Stimulated activated CD4-positive, alpha-beta T cell treated with anti-CD3 and anti-CD28 coated beads, Interleukin-1b, Interleukin-23, amount 100 ng/mL, for 4 hours (primary cell): ENCODE measurements around the gene ALDH2.
"Not testable (repeated sequence)": the region's sequence is repeated elsewhere in the genome, so short reads cannot be mapped to it uniquely, and the experiment has no call there.

Experiments
- DNase-seq, 2 donors: peaks; one replicate each; pipeline ENCODE4 v3.0.0-alpha.2; 2020; ENCODE audit warnings: low read depth in 2 of 2

The ALDH2 gene

DNA sequence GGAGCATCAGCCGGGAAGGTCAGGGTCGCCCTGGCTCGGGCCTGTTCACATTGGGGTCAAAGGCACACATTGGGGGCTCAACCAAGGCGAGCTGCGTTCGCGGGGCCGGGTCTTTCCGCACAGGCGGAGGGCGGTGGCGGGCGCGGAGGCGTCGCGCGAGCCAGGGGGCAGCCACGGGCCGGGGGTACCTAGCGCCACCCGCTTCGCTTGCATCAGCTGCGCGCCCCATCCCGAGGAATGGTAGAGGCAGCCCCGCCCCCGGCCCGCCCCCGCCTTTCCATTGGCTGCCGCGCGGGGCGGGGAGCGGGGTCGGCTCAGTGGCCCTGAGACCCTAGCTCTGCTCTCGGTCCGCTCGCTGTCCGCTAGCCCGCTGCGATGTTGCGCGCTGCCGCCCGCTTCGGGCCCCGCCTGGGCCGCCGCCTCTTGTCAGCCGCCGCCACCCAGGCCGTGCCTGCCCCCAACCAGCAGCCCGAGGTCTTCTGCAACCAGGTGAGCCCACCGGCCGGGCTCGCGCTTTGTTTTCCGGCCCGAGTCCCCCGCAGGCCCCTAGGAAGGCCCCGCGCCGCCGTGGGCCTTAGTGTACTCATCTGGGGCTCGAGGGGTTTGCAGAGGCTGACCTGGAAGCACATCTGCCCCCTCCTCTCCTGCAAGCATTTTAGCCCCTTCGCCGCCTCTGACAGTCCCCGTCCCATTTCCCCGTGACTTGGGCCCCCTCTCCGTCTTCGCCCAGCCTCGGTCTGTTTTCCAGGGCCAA lies at the start of gene ALDH2:
Gene ALDH2, plus strand, starts transcription at position 326 of the 754 bp plus-strand sequence. Its CDS starts 50 bp downstream, at position 376.
- peak; percentile 8 to 36 for DNase-seq

DNA sequence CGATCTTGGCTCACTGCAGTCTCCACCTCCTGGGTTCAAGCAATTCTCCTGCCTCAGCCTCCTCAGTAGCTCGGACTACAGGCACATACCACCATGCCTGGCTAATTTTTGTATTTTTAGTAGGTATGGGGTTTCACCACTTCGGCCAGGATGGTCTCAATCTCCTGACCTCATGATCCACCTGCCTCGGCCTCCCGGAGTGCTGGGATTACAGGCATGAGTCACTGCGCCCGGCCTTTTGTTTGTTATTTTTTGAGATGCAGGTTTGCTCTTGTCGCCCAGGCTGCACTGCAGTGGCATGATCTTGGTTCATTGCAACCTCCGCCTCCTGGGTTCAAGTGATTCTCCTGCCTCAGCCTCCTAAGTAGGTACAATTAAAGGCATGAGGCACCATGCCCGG lies 47.4 kb upstream of the ALDH2 start:
- not testable (repeated sequence) for DNase-seq

DNA sequence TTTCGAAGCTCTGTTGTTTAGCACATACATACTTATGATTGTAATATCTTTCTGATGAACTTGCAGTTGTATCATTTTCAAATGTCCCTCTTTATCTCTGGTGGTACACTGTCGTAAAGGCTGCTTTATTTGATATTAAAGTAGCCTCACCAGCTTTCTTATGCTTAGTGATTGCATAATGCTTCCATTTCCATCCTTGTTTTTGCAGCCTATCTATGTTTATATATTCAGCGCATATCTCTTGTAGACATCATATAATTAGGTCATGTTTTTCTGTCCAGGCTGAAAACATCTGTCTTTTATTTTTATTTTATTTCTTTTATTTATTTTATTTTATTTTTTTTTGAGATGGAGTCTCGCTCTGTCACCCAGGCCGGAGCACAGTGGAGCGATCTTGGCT lies 46.3 kb upstream of the ALDH2 start:
- no peak for DNase-seq

DNA sequence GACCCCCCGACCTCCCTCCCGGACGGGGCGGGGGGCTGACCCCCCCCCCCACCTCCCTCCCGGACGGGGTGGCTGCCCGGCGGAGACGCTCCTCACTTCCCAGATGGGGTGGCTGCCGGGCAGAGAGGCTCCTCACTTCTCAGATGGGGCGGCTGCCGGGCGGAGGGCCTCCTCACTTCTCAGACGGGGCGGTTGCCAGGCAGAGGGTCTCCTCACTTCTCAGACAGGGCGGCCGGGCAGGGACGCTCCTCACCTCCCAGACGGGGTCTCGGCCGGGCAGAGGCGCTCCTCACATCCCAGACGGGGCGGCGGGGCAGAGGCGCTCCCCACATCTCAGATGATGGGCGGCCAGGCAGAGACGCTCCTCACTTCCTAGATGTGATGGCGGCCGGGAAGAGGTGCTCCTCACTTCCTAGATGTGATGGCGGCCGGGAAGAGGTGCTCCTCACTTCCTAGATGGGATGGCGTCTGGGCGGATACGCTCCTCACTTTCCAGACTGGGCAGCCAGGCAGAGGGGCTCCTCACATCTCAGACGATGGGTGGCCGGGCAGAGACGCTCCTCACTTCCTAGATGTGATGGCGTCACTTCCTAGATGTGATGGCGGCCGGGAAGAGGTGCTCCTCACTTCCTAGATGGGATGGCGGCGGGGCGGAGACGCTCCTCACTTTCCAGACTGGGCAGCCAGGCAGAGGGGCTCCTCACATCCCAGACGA lies 42.9 kb upstream of the ALDH2 start:
- not testable (repeated sequence) for DNase-seq

DNA sequence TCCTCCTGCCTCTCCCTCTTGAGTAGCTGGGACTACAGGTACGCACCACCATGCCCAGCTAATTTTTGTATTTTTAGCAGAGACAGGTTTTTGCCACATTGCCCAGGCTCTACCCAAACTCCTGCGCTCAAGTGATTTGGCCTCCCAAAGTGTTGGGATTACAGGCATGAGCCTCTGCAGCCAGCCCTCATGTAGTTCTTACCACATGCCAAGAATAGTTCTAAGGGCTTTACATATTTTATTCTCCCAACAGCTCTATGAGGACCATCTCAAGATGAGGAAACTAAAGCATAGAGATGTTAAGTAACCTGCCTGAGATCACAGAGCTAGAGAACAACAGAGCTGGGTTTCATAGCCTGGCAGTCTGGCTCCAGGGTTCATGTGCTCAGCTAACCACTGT lies 37.9 kb upstream of the ALDH2 start:
- no peak for DNase-seq

DNA sequence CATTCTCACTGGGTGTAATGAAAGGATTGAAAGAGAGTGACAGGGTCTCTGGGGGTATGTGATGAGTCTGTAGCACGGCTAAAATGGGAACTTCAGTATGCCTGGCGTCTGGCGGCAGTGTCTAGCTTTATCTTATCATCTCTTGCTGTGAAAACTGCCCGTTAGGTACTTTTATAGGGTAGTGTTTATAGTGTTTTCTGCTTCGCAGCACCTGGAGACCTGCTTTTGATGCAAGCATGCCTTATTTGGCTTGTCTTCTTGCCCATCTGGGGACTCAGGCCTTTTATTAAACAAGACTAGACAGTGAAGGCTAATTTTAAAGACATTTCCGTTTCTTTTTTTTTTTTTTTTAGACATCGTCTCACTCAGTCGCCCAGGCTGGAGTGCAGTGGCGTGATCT lies 36.3 kb upstream of the ALDH2 start:
- no peak for DNase-seq

DNA sequence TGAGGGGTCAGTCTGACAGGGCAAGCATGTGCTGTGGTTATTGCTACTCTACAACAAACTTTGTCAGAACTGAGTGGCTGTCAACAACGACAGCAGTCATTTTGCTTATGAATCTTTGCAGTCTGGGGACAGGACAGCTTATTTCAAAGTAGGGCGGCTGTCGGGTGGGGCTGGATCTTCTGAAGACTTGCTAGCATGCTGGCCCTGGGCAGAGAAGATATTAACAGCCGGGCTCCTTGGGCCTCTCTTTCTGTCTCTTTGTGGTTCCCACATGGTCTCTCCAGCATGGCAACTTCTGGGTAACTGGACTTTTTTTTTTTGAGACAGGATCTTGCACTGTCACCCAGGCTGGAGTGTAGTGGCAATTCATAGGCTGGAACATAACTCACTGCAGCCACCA lies 33.9 kb upstream of the ALDH2 start:
- DNase-seq = no peak

DNA sequence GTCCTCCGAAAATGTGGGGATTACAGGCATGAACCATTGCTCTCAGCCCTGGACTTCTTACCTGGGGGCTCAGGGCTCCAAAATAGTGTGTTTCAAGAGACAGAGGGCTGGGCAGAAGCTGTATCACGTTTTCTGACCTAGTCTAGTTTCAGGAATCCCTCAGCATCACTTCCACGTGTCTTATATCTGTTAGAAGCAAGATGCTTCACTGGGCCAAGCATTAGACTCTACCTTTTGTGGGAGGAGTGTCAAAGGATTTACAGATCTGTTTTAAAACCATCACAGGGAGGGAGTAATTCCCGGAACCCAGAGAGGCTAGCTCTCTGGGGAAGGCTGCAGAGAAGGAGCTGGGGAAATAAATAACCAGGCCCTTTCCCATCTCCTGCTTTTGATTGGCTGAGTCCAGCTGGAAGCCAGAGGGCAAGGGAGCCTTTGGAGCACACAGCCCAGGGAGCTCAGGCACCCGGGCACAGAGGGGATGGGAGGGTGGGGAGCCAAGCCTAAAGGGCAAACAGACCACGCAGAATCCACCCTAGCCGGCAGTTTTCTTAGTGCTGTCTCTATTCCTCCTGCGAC lies 33.3 kb upstream of the ALDH2 start:
- no peak for DNase-seq

DNA sequence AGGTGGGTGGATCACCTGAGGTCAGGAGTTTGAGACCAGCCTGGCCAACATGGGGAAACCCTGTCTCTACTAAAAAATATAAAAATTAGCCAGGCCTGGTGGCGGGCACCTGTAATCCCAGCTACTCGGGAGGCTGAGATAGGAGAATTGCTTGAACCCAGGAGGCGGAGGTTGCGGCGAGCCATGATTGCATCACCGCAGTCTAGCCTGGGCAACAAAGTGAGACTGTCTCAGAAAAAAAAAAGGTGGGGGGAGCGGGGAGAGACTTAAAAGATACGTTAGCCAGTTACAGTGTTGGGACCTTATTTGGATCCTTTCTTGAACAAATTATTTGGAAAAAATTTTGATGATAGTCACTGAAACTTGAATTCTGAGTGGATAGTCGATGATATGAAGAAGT lies 27.2 kb upstream of the ALDH2 start:
- not testable (repeated sequence) for DNase-seq

DNA sequence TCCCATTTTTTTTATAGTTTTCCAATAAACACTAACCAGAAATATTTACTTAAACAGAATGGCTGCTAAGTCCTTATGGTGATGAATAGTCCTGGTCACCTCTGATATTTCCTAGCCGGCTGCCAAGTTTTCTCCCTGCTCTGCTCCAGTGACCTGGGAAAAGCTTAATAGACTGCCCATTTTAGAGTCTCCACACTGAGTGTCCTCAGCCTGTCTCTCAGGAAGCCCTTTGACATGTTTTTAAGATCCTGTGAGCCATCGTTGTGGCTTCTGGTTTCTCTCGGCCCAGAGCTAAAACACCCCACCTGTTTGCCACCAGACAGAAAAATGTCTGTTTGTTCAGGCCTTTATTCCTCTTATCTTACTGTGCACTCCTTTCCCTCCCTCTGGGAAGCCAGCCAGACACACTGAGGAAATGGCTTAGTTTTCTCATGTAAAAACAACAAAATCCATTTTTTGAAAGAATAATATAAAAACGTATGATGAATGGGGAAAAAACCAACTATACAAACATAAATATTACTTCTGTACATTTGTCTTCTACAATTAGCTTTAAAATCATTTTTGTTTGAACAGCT lies 25.4 kb upstream of the ALDH2 start:
- no peak for DNase-seq

DNA sequence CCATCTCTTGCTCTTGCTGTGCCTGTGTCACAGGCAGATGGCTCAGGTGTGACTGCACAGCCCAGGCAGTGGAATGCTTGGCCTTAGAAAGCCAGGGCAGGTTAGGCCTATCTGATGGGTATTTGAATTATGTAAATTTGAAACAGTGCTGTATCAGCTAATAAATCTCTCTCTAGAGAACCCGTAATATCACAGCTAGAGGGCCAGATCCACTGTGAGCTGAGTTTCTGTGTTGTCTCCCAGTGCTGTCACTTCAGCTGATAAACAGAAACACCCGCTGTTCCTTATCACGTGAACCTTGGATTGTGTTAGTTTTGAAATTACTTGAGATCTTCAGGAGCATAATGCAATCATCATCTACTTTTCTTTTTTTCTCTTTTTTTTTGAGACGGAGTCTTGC lies 21.5 kb upstream of the ALDH2 start:
- no peak for DNase-seq

DNA sequence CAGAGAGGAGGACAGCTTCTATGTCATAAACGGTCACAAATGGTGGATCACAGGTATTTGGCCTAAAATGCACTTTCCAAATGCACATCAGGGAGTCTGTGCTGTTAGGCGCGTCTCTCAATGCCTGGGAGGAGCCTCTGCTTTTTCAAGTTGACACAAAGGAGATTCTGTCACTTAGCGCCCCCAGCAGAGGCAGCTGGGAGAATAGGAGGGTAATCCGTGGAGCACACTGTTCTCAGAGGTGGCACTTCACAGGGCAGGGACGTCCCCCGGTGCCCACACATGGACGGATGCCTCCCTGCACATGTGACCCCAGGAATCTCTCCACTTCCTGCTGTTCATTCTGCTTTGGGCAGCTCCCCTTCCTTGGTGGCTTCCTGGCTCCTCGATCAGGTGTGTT lies 19.4 kb upstream of the ALDH2 start:
- DNase-seq = no peak

DNA sequence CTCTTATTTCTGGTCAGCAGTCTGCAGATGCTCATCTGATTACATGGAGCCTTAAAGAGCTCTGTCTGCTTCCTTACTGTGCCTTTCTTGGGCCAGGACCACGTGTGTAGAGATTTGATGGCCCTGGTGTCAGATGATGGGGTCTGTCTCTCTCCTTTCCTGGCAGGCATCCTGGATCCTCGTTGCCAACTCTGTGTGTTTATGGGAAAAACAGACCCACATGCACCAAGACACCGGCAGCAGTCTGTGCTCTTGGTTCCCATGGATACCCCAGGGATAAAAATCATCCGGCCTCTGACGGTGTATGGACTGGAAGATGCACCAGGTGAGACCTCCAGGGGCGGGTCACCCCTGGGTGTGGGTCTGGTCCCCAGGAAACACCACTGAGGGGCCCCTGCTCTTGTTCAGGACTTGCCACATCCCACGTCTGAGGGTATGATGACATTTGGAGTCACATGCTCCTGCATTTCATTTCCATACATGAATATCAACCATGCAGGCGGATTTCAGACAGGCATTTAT lies 18.5 kb upstream of the ALDH2 start:
- no peak for DNase-seq

DNA sequence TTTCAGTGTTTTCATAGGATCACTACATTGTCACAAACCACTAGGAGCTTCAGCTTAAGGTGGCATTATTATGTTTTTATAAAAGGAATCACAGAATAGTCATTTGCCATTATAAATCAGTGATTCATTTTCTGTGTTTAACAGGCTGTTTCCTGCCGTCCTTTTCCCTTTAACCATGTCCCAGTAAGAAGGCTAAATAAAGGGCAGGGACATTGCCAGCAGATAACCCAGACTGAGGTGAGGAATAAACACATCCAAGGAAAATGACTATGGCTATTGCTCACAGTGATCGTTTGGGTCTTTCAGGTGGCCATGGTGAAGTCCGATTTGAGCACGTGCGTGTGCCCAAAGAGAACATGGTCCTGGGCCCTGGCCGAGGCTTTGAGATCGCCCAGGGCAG lies 17.9 kb upstream of the ALDH2 start:
- DNase-seq = no peak

DNA sequence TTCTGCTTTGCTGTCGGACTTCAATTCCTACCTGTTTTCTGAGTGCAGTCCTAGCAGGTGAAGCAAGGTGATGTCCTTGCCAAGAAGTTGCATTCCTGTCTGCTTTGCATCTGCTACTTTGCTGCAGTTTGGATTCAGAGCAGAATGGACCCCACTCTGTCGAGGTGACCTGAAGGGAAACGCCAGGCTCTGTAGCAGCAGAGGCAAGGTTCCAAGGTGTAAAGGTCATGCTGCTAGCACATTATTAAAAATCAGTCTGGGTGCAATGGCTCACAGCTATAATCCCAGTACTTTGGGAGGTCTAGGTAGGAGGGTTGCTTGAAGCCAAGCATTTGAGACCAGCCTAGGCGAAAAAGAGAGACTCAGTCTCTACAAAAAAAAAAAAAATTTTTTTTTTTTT lies 17.3 kb upstream of the ALDH2 start:
- no peak for DNase-seq

DNA sequence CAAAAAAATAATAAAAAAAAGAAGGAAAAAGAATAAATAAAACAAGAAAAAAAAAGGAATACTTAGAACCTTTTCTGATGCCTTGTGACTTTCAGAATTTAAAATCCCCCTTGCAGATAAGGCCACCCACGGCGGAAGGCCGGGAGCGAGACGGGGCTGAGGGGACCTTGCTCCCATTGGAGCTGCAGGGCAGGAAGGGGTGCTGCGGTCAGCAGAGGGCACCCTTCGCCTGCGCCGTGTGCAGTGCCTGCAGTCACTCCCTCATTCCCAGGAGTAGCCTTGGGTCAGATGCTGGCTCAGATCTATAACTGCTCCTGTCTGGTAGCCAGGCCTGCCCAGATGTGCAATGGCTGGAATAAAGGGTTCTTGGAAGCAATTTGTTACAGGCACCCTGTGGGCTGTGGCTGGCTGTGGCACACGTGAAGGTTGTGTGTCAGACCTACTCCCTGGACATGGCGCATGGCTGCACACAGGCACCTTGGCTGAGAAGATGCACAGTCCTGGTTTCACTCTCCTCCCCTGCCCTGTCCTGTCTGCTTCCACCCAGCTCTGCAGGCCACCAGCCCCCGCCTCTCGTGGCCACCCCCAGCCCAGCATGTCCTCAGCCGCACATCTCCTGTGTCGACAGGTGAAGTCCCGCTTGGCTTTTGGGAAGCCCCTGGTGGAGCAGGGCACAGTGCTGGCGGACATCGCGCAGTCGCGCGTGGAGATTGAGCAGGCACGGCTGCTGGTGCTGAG lies 13.4 kb upstream of the ALDH2 start:
- no peak for DNase-seq

DNA sequence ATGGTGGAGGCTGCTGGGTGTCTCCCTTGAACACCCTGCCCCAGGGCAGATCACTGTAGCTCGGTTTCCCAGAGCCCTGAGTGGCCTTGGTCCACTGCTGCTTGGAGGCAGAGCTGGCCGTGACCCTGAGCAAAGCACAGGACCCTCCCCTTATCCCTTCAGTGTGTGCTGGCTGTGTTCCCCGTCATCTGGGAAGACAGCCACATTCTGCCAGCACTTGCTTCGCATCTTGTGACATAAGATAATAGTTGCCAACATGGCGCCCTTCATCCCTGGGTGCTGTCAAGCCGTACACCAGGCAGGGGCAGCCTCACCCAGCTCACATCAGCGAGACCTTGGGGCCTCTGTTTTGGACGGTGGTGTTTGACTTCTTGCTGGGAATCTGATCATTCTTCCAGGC lies 12.1 kb upstream of the ALDH2 start:
- no peak for DNase-seq

DNA sequence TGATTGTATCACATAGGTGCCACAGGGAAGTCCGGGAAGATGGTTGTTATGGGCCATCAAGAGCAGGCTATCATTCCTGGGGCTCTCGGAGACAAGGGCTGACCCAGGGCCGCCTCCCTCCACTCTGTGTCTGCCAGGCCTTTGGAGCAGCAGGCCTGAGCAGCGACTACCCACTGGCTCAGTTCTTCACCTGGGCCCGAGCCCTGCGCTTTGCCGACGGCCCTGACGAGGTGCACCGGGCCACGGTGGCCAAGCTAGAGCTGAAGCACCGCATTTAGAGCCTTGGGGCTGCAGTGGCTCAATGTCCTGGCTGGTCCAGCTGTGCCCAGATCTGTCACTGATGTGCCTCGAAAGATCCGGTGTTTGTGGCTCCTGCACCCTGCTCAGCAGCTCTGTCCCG lies 10.5 kb upstream of the ALDH2 start:
- DNase-seq = no peak

DNA sequence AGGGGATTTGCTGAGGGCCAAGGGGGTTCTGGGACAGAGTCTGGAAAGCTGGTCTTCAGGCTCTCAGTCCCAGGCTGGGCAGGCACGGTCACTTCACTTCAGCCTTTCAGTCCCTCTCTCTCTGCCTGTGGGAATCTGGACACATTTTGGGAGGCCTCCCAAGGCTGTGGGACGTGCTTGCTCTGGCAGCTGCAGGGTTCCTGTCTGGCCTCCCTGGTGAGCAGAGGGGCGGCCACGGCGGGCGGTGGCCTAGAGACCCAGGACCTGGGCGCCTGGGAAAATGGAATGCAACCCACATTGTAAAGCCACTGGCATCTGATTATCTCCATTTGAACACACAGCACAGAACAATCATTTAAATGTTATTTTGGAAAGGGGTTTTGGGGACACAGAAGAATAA lies 10.1 kb upstream of the ALDH2 start:
- DNase-seq = no peak

DNA sequence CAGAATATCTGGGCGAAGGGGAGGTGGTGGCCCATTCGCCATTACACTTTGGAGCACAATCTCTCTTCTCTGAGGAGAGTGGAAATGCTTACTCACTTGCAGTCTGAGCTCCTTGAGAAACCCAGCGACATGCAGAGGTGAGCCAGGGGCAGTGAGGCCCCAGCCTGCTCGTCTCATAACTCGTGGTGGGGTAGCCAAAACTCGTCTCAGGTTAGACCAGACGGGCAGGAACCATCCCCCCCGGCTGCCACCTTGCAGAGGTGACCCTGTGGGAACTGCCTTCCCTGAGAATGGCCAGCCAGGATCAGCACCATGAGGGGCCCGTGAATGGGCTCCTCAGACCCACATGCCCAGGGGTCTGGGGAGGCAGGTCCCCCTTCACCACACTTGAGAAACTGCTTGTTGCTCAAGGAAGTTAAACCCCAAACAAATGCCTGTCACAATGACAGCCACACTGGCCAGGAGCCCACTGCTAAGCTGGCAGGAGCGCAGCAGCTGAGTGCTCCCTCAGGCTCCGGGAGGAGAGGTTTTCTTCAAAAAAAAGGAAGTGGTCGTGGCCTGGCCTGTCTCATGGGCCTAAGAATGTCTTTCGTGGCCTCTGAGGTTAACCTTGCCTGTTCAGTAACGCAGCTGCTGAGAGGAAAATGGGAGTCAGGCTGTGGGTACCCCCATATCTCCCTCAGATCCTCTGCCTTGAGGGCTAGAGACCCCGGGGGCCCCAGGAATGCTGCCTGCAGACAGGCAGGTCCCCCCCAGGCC lies 9.2 kb upstream of the ALDH2 start:
- no peak for DNase-seq

DNA sequence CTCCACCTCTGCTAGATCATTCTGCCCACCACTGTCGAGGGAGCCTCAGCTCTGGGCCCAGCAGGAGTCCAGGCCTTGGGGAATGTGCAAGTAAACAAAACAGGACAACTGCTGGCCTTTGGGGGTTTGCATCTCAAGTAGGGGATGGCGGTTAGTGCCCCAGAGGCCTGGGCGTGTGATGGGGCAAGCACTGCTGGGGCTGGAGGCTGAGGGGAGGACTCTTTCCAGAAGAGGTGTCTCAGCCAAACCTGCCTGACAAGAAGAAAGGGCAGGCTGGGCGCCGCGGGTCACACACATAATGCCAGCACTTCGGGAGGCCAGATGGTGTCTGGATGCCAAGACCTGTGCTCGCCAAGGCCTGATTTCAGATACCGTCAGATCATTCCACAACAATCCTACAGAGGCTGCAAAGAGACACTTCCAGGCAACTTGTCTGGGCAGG lies 8.6 kb upstream of the ALDH2 start:
- DNase-seq = no peak
